Progenitor cell of endocrine pancreas (in vitro differentiated cells): Measurements from ENCODE around the gene TMEM258. TPM values are rescaled to one million over a fixed set of nuclear protein-coding genes. Genes with fewer than 3 reads are reported as not detected.

Experiments used
- DNase-seq: peaks from one replicate; pipeline ENCODE4 v3.0.0; 2021; ENCODE audit warnings: low spot score; ENCODE audit not compliant: unreplicated experiment
- H3K27ac Mint-ChIP-seq: 2 replicates; pipeline ENCODE4 v1.8.0; 2021; ENCODE audit warnings: mild to moderate bottlenecking, moderate library complexity, mixed read lengths
- H3K27me3 Mint-ChIP-seq: 2 replicates; pipeline ENCODE4 v1.8.0; 2021; ENCODE audit warnings: mixed read lengths
- H3K36me3 Mint-ChIP-seq: 2 replicates; pipeline ENCODE4 v1.8.0; 2022; ENCODE audit warnings: mixed read lengths; ENCODE audit not compliant: insufficient read depth
- H3K4me1 Mint-ChIP-seq: 2 replicates; pipeline ENCODE4 v1.8.0; 2021; ENCODE audit warnings: low read depth, mixed read lengths
- H3K4me3 Mint-ChIP-seq: 2 replicates; pipeline ENCODE4 v1.8.0; 2021; ENCODE audit warnings: low read depth, mild to moderate bottlenecking, moderate library complexity, mixed read lengths
- H3K9me3 Mint-ChIP-seq: 2 replicates; pipeline ENCODE4 v1.8.0; 2021; ENCODE audit warnings: low read depth, mixed read lengths
- total RNA-seq: library from RNA; stranded (reverse); gene quantifications from 2 replicates; pipeline ENCODE4 v1.2.1, GENCODE V29; 2021
- TF ChIP-seq, protein P1 (sequence below): fragments of 200-600 bp; sonication (generic); IDR thresholded peaks from one replicate; pipeline ENCODE4 v1.5.0; 2021; ENCODE audit warnings: antibody characterized with exemption, mild to moderate bottlenecking; ENCODE audit not compliant: unreplicated experiment

Gene TMEM258
- total RNA-seq, 1 donor from 2014 or later: 185 TPM

DNA sequence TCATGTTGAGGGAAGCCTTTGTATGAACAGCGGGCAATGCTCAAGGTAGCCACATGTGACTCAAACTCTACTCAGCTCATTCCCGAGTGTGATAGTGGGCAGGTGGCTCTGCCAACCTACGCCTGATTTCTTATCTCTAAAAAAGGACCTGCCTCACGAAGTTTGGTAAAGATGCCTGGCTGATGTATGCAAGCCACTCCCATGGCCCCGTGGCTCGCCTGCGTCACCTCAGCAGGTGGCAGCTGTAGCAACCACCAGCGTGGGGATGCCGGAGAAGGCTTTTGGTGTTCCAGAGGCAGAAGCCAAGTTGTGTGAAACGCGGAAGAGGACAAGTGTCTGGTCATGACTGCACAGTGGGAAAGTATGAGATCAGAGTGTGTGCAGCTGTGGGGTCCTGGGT lies 41.1 kb upstream of the TMEM258 start:
- DNase-seq: no peak
- peaks cover 11% of the 10 kb centered on the region for H3K36me3 Mint-ChIP-seq
- TF ChIP-seq, protein P1, sequence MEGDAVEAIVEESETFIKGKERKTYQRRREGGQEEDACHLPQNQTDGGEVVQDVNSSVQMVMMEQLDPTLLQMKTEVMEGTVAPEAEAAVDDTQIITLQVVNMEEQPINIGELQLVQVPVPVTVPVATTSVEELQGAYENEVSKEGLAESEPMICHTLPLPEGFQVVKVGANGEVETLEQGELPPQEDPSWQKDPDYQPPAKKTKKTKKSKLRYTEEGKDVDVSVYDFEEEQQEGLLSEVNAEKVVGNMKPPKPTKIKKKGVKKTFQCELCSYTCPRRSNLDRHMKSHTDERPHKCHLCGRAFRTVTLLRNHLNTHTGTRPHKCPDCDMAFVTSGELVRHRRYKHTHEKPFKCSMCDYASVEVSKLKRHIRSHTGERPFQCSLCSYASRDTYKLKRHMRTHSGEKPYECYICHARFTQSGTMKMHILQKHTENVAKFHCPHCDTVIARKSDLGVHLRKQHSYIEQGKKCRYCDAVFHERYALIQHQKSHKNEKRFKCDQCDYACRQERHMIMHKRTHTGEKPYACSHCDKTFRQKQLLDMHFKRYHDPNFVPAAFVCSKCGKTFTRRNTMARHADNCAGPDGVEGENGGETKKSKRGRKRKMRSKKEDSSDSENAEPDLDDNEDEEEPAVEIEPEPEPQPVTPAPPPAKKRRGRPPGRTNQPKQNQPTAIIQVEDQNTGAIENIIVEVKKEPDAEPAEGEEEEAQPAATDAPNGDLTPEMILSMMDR: no peak
- H3K27me3 Mint-ChIP-seq: no peaks in the 10 kb centered on the region
- H3K4me3 Mint-ChIP-seq: no peak overlapping the region
- H3K27ac Mint-ChIP-seq: peak overlapping the region; percentile 17
- H3K4me1 Mint-ChIP-seq: peaks cover 37% of the 10 kb centered on the region
- no peaks in the 10 kb centered on the region for H3K9me3 Mint-ChIP-seq

DNA sequence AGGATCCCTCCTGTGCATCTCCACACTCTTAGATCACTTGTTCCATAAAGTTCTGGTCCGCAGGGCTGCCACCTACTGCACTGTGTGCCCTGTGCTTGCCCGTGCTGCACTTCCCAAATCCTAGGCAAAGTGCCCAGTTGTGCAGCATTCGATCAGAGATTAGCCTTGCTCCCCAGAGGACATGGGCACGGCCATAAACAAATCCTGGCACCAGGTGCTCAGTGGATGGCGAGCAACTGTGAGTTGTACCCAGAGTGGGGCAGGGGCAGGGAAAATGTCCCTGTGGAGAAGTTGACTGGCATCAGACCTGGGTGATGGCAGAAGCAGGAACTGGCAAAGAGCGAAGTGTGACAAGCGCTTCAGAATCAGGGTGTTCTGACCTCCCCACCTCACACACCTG lies 40.4 kb upstream of the TMEM258 start:
- H3K27me3 Mint-ChIP-seq: no peaks in the 10 kb centered on the region
- H3K9me3 Mint-ChIP-seq: no peaks in the 10 kb centered on the region
- no peak for DNase-seq
- H3K36me3 Mint-ChIP-seq: peaks cover 11% of the 10 kb centered on the region
- H3K4me3 Mint-ChIP-seq: peak overlapping the region; percentile 26
- TF ChIP-seq, protein P1: no peak
- H3K27ac Mint-ChIP-seq: no peak overlapping the region
- H3K4me1 Mint-ChIP-seq: peaks cover 37% of the 10 kb centered on the region

DNA sequence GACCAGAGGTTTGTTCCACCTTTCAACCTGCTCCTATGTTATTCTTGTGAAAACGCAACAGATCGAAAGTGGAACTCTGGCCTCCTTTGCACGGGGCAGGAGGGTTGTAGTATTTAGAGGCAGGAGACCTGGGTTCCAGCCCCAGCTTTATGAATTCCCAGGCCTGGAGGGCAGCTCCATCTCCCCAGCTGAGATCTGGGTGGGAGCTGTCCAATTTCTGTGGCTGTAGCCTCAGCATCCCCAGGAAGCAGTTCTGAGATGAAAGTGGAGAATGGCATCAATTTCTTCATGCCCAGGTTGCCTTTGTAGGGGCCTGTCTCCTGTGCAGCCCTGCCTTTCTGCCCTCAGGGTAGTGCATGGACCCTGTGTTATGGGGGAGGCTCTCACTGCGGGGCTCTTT lies 39.8 kb upstream of the TMEM258 start:
- Mint-ChIP-seq H3K36me3 (peaks cover 11% of the 10 kb centered on the region), H3K9me3 (no peaks in the 10 kb centered on the region), H3K27ac (no peak overlapping the region), H3K27me3 (no peaks in the 10 kb centered on the region), H3K4me3 (no peak overlapping the region), H3K4me1 (peaks cover 39% of the 10 kb centered on the region)
- DNase-seq: no peak
- TF ChIP-seq, protein P1: no peak

DNA sequence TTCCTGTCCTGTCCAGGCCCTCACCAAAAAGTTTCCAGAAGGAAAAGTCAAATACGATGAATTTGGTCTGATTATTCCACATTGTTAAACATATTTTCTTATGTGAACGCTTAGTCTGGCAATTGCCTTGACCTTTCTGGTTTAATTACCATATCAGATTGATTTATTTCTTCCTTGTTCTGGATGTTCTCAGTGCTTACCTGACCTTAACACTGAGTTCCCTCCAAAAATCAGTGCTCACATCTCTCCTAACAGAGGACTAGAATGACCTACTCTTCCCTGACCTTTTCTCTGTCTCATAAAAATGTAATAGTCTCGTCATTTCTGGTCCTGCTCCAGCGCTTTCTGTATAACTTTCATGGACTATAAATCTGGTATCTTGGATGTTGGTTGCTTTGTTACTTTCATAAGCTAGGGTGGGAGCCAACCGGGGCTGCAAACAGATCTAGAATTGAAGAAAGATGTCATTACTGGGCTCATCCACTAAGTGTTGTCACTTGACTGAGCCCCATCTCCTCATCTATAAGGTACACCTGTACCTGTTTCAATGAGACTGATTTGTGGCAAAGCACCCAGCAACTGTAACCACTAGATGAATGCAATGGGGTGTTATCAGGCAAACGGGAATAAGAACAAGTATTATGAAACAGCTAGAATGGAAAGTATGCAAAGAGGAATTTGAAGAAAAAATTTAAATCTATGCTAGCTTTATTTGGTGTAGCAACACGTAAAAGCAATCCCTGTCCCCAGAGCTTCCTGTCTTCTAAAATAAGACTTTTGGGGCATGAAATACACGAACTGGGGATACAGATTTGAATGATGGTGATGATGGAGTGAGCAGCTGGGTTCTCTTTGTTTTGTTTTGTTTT lies 38.1 kb upstream of the TMEM258 start:
- Mint-ChIP-seq H3K27me3 (no peaks in the 10 kb centered on the region), H3K36me3 (peaks cover 9% of the 10 kb centered on the region), H3K27ac (peak overlapping the region; percentile 33), H3K4me3 (peak overlapping the region; percentile 94), H3K4me1 (peaks cover 46% of the 10 kb centered on the region), H3K9me3 (no peaks in the 10 kb centered on the region)
- TF ChIP-seq, protein P1: no peak
- no peak for DNase-seq

DNA sequence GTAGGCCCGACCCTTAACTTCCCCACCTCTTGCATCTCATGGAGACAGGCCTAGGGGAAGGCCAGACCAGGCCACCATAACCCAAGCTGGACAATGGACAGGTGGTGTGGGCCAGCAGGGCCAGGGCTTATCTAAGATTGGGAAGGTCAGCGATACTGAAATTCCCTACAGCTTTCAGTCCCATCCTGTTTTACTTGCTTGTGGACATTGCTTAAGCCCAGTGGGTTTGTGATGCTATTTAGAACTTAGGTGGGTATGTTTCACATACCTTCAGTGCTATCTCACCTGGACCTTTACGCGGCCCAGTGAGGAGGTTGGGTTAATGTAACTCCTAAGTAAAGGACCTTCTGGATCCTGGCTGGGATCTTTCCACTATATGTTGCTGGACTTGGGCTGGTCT lies 37.4 kb upstream of the TMEM258 start:
- H3K27ac Mint-ChIP-seq: peak overlapping the region; percentile 98
- peaks cover 44% of the 10 kb centered on the region for H3K4me1 Mint-ChIP-seq
- TF ChIP-seq, protein P1: no peak
- H3K36me3 Mint-ChIP-seq: peaks cover 8% of the 10 kb centered on the region
- no peak for DNase-seq
- H3K9me3 Mint-ChIP-seq: no peaks in the 10 kb centered on the region
- no peaks in the 10 kb centered on the region for H3K27me3 Mint-ChIP-seq
- peak overlapping the region; percentile 94 for H3K4me3 Mint-ChIP-seq
